GM23338 (cell line): Measurements from ENCODE around the gene IGSF22. TPM values are rescaled to one million over a fixed set of nuclear protein-coding genes. Genes with fewer than 3 reads are reported as not detected.

Experiments used
- ATAC-seq: fragments of 200-7000 bp; cut with Tn5 transposase; 3 replicates; pipeline ENCODE4 v1.9.1; 2020
- DNase-seq: peaks from one replicate; pipeline ENCODE4 v3.0.0-alpha.2; 2015; ENCODE audit warnings: low spot score
- H2AFZ ChIP-seq: fragments of 200-600 bp; sonication (generic); 2 replicates; pipeline ENCODE4 v1.8.0; 2016; ENCODE audit warnings: antibody characterized with exemption, mild to moderate bottlenecking, moderate library complexity
- H3F3A ChIP-seq: fragments of 200-600 bp; sonication (generic); replicated peaks from 2 replicates; pipeline ENCODE4 v1.8.0; 2017; ENCODE audit warnings: antibody characterized with exemption, mixed run types, low read depth
- H3K27ac ChIP-seq: fragments of 200-600 bp; sonication (generic); 2 replicates; pipeline ENCODE4 v1.6.1; 2016; ENCODE audit warnings: low read depth
- H3K27me3 ChIP-seq: fragments of 200-600 bp; sonication (generic); 2 replicates; pipeline ENCODE4 v1.8.0; 2016; ENCODE audit warnings: mild to moderate bottlenecking, mixed run types, moderate library complexity; ENCODE audit not compliant: insufficient read depth
- H3K36me3 ChIP-seq: fragments of 200-600 bp; sonication (generic); 2 replicates; pipeline ENCODE4 v1.8.0; 2016; ENCODE audit warnings: mild to moderate bottlenecking; ENCODE audit not compliant: insufficient read depth
- H3K4me1 ChIP-seq: fragments of 200-600 bp; sonication (generic); 2 replicates; pipeline ENCODE4 v1.8.0; 2016; ENCODE audit warnings: mild to moderate bottlenecking, moderate library complexity; ENCODE audit not compliant: insufficient read depth
- H3K4me2 ChIP-seq: fragments of 200-600 bp; sonication (generic); 2 replicates; pipeline ENCODE4 v1.7.1; 2017; ENCODE audit warnings: mixed run types
- H3K4me3 ChIP-seq: fragments of 200-600 bp; sonication (generic); 2 replicates; pipeline ENCODE4 v1.6.1; 2016; ENCODE audit warnings: mixed run types
- H3K79me2 ChIP-seq: fragments of 200-600 bp; sonication (generic); replicated peaks from 2 replicates; pipeline ENCODE4 v1.8.0; 2017; ENCODE audit warnings: mild to moderate bottlenecking; ENCODE audit not compliant: insufficient read depth
- H3K9me2 ChIP-seq: fragments of 200-600 bp; sonication (generic); 2 replicates; pipeline ENCODE4 v1.8.0; 2017; ENCODE audit not compliant: insufficient read depth
- H4K20me1 ChIP-seq: fragments of 200-600 bp; sonication (generic); replicated peaks from 2 replicates; pipeline ENCODE4 v1.8.0; 2017; ENCODE audit warnings: mild to moderate bottlenecking; ENCODE audit not compliant: insufficient read depth
- H3K27ac Mint-ChIP-seq: 2 replicates; pipeline ENCODE4 v1.8.0; 2020; ENCODE audit warnings: inconsistent platforms, mild to moderate bottlenecking, moderate library complexity, mixed read lengths
- H3K27me3 Mint-ChIP-seq: 3 replicates; pipeline ENCODE4 v1.8.0; 2022; ENCODE audit warnings: low read depth, mild to moderate bottlenecking, moderate library complexity, mixed read lengths, inconsistent platforms; ENCODE audit not compliant: insufficient read depth, poor library complexity
- H3K36me3 Mint-ChIP-seq: 3 replicates; pipeline ENCODE4 v1.8.0; 2021; ENCODE audit warnings: low read depth, mild to moderate bottlenecking, inconsistent platforms, moderate library complexity, mixed read lengths
- H3K4me1 Mint-ChIP-seq: 3 replicates; pipeline ENCODE4 v1.8.0; 2020; ENCODE audit warnings: mild to moderate bottlenecking, inconsistent platforms, mixed read lengths
- H3K4me3 Mint-ChIP-seq: 3 replicates; pipeline ENCODE4 v1.8.0; 2021; ENCODE audit warnings: moderate library complexity, mild to moderate bottlenecking, inconsistent platforms, mixed read lengths
- H3K9me3 Mint-ChIP-seq: 3 replicates; pipeline ENCODE4 v1.8.0; 2020; ENCODE audit warnings: moderate library complexity, mild to moderate bottlenecking, inconsistent platforms, mixed read lengths
- JUNB ChIP-seq: IDR thresholded peaks from one replicate; pipeline ENCODE4 v1.6.1; 2016; ENCODE audit warnings: antibody characterized with exemption; ENCODE audit not compliant: unreplicated experiment
- STAT1 ChIP-seq: IDR thresholded peaks from one replicate; pipeline ENCODE4 v1.6.1; 2016; ENCODE audit warnings: antibody characterized with exemption; ENCODE audit not compliant: unreplicated experiment
- polyA plus RNA-seq: library from polyadenylated mRNA; unstranded; fragments of >200 nt; fragmentation: Nextera tagmentation; extraction: Ambion mirVana; gene quantifications from 2 replicates; pipeline ENCODE4 v1.2.1, GENCODE V29; 2016
- total RNA-seq: library from RNA; depleted of rRNA; stranded (reverse); fragments of >200 nt; shearing (Covaris generic); gene quantifications from 2 replicates; pipeline ENCODE4 v1.2.3, GENCODE V29; 2014
- TF ChIP-seq, protein P1 (sequence below): IDR thresholded peaks from one replicate; pipeline ENCODE4 v1.6.1; 2018; ENCODE audit warnings: antibody characterized with exemption; ENCODE audit not compliant: unreplicated experiment
- TF ChIP-seq, protein P2 (sequence below), 2 experiments: fragments of 200-600 bp in 1 of 2; sonication (generic) in 1 of 2; conservative IDR thresholded peaks; 2 replicates each; pipeline versions ENCODE4 v1.5.1 to v1.6.1; 2016 to 2017; ENCODE audit warnings: antibody characterized with exemption in 2 of 2, low read depth in 2 of 2, mild to moderate bottlenecking in 2 of 2, moderate library complexity in 1 of 2

Gene IGSF22
- total and polyA plus RNA-seq, 2 experiments from 2014 or later = 0.37 TPM; not detected in 1

DNA sequence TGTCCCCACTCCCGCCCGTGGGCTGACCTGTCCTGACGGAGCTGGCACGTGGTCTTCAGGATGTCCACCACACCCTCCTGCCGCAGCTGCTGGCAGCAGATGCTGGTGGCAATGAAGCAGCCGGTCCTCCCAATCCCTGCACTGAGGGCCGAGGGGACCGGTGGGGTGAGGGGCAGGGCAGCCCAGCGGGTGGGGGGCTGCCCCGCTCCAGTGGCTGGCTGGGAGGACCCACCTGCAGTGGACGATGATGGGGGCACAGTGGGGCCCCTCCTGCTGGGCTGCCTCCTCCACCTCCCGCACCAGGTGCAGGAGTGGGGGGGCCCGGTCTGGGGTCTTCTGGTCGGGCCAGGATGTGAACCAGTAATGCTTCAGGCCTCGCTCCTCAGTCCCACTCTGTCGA is 3.4 kb upstream of the IGSF22 start:
- H3F3A ChIP-seq = no peaks in the 10 kb centered on the region
- H3K9me3 Mint-ChIP-seq = no peaks in the 10 kb centered on the region; the same call in 2 of the 3 replicates
- no peak for ATAC-seq
- H3K4me1 ChIP-seq = peaks cover 7% of the 10 kb centered on the region; the same call in 1 of the 2 replicates
- H3K27me3 ChIP-seq = no peaks in the 10 kb centered on the region
- H4K20me1 ChIP-seq = no peaks in the 10 kb centered on the region
- no peak overlapping the region for H3K27ac ChIP-seq
- H3K4me2 ChIP-seq = no peak overlapping the region
- no peak overlapping the region for H3K4me3 Mint-ChIP-seq
- peaks cover 21% of the 10 kb centered on the region for H3K4me1 Mint-ChIP-seq
- H3K4me3 ChIP-seq = no peak overlapping the region
- H3K79me2 ChIP-seq = no peaks in the 10 kb centered on the region
- H2AFZ ChIP-seq = no peak overlapping the region
- no peak overlapping the region for H3K27ac Mint-ChIP-seq
- DNase-seq = no peak
- no peaks in the 10 kb centered on the region for H3K9me2 ChIP-seq
- no peaks in the 10 kb centered on the region; the same call in 2 of the 3 replicates for H3K36me3 Mint-ChIP-seq
- no peak for TF ChIP-seq JUNB
- H3K36me3 ChIP-seq = no peaks in the 10 kb centered on the region
- H3K27me3 Mint-ChIP-seq = peaks cover 7% of the 10 kb centered on the region

DNA sequence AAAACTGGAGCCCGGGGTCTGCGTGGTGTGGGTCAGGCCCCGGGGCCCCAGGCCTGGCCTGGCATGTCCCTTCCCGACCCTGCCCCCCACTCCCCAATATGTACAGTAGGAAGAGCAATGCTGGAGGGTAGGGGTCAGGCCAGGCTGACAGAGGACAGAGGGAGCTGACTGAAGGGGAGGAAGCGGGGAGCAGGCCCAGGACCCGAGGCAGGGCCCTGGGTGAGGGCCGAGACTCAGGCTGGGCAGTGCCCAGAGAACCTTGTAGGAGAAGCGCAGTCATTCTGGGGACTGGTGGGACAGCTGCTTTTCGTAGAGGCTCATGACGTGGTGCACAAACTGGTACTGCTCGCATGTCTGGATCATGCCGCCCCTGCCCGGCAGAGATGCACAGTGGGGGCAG is 2.7 kb upstream of the IGSF22 start:
- Mint-ChIP-seq H3K27ac (no peak overlapping the region), H3K9me3 (no peaks in the 10 kb centered on the region; the same call in 2 of the 3 replicates), H3K4me1 (peaks cover 23% of the 10 kb centered on the region), H3K4me3 (no peak overlapping the region), H3K27me3 (peaks cover 7% of the 10 kb centered on the region), H3K36me3 (no peaks in the 10 kb centered on the region; the same call in 2 of the 3 replicates)
- Histone ChIP-seq H3K79me2 (no peaks in the 10 kb centered on the region), H3K4me3 (no peak overlapping the region), H3K27me3 (no peaks in the 10 kb centered on the region), H2AFZ (no peak overlapping the region), H3K27ac (no peak overlapping the region), H3K4me2 (no peak overlapping the region), H3K9me2 (no peaks in the 10 kb centered on the region), H3K36me3 (no peaks in the 10 kb centered on the region), H3K4me1 (peaks cover 7% of the 10 kb centered on the region; the same call in 1 of the 2 replicates), H4K20me1 (no peaks in the 10 kb centered on the region; the same call in 1 of the 2 replicates), H3F3A (no peaks in the 10 kb centered on the region)
- ATAC-seq (no peak), DNase-seq (no peak)
- TF ChIP-seq STAT1 (no peak), JUNB (no peak)

DNA sequence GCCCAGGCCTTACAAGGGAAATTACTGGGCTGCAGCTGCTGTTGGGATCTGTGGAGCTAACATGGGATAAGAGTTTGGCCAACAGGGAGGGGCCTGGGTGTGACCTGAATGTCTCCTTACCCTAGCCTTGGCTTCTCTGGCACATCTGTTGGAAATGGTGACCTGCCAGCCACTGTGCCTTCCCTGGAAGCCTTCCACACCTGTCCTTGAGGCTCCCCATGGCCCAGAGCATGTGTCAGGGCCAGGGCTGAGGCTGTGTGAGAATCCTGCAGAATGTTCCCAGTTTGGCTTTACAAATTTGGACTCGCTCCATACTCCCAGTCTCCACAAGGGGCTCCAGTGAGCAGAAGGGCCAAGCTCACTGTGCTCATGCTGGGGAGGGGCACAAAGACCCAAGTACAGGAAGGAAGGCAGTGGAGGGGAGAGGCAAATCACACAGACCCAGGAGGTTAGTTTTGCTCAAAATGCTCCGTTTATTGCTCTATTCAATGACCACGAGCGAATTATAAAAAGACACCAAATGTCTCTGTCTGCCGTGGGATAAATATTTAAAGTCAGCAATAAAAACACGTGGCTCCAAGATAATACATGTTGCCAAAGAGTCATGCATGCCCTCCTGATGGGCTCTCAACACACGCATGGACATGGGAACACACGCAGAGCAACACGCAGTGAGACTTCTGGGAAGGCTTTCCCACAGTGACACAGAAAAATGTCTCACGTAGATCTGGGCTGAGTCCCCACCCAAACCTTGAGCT is 1.7 kb upstream of the IGSF22 start:
- peaks cover 7% of the 10 kb centered on the region; the same call in 1 of the 2 replicates for H3K4me1 ChIP-seq
- DNase-seq (peak; percentile 84), ATAC-seq (peak; percentile 79)
- no peaks in the 10 kb centered on the region for H3K36me3 ChIP-seq
- H3F3A ChIP-seq = no peaks in the 10 kb centered on the region
- Mint-ChIP-seq H3K4me1 (peaks cover 23% of the 10 kb centered on the region), H3K36me3 (no peaks in the 10 kb centered on the region; the same call in 2 of the 3 replicates), H3K27me3 (peaks cover 7% of the 10 kb centered on the region), H3K4me3 (no peak overlapping the region), H3K9me3 (no peaks in the 10 kb centered on the region; the same call in 2 of the 3 replicates), H3K27ac (no peak overlapping the region)
- no peak overlapping the region for H3K4me3 ChIP-seq
- H3K27me3 ChIP-seq = no peaks in the 10 kb centered on the region
- no peaks in the 10 kb centered on the region for H3K9me2 ChIP-seq
- no peaks in the 10 kb centered on the region; the same call in 1 of the 2 replicates for H4K20me1 ChIP-seq
- no peak overlapping the region for H2AFZ ChIP-seq
- H3K79me2 ChIP-seq = no peaks in the 10 kb centered on the region
- no peak overlapping the region for H3K27ac ChIP-seq
- H3K4me2 ChIP-seq = no peak overlapping the region
- TF ChIP-seq, protein P1, sequence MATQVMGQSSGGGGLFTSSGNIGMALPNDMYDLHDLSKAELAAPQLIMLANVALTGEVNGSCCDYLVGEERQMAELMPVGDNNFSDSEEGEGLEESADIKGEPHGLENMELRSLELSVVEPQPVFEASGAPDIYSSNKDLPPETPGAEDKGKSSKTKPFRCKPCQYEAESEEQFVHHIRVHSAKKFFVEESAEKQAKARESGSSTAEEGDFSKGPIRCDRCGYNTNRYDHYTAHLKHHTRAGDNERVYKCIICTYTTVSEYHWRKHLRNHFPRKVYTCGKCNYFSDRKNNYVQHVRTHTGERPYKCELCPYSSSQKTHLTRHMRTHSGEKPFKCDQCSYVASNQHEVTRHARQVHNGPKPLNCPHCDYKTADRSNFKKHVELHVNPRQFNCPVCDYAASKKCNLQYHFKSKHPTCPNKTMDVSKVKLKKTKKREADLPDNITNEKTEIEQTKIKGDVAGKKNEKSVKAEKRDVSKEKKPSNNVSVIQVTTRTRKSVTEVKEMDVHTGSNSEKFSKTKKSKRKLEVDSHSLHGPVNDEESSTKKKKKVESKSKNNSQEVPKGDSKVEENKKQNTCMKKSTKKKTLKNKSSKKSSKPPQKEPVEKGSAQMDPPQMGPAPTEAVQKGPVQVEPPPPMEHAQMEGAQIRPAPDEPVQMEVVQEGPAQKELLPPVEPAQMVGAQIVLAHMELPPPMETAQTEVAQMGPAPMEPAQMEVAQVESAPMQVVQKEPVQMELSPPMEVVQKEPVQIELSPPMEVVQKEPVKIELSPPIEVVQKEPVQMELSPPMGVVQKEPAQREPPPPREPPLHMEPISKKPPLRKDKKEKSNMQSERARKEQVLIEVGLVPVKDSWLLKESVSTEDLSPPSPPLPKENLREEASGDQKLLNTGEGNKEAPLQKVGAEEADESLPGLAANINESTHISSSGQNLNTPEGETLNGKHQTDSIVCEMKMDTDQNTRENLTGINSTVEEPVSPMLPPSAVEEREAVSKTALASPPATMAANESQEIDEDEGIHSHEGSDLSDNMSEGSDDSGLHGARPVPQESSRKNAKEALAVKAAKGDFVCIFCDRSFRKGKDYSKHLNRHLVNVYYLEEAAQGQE = no peak
- TF ChIP-seq, protein P2, sequence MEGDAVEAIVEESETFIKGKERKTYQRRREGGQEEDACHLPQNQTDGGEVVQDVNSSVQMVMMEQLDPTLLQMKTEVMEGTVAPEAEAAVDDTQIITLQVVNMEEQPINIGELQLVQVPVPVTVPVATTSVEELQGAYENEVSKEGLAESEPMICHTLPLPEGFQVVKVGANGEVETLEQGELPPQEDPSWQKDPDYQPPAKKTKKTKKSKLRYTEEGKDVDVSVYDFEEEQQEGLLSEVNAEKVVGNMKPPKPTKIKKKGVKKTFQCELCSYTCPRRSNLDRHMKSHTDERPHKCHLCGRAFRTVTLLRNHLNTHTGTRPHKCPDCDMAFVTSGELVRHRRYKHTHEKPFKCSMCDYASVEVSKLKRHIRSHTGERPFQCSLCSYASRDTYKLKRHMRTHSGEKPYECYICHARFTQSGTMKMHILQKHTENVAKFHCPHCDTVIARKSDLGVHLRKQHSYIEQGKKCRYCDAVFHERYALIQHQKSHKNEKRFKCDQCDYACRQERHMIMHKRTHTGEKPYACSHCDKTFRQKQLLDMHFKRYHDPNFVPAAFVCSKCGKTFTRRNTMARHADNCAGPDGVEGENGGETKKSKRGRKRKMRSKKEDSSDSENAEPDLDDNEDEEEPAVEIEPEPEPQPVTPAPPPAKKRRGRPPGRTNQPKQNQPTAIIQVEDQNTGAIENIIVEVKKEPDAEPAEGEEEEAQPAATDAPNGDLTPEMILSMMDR (conservative IDR thresholded peaks at IDR 0.05; ENCODE audit: low read depth in 2 of 2) = peak; percentile 77 to 84
